Lower leg skin (tissue), 4 donors: ENCODE results near the gene RNASEH1. TPM values are rescaled to one million over a fixed set of nuclear protein-coding genes. Genes with fewer than 3 reads are reported as not detected.
A peak's percentile ranks its signal among the peaks of the same experiment; 100 is the strongest.
"Not testable (repeated sequence)": the region's sequence is repeated elsewhere in the genome, so short reads cannot be mapped to it uniquely, and the experiment has no call there.

Experiments used
- DNase-seq, 2 donors: peaks; one replicate each; pipeline ENCODE4 v3.0.0-alpha.2; 2019; ENCODE audit warnings: low spot score in 2 of 2
- H3K4me3 ChIP-seq: fragments of 200-600 bp; sonication (generic); 2 replicates; pipeline ENCODE4 v1.5.1; 2017; ENCODE audit warnings: mild to moderate bottlenecking, low read depth; ENCODE audit not compliant: poor library complexity, severe bottlenecking
- CTCF ChIP-seq, 3 donors: fragments of 450-650 bp; IDR thresholded peaks; one replicate each; pipeline ENCODE4 v1.5.1; 2016; ENCODE audit warnings: antibody characterized with exemption in 3 of 3, mild to moderate bottlenecking in 3 of 3, moderate library complexity in 2 of 3
- POLR2A ChIP-seq, 2 donors: fragments of 450-650 bp; IDR thresholded peaks; one replicate each; pipeline ENCODE4 v1.6.1; 2016 to 2017; ENCODE audit warnings: antibody characterized with exemption in 2 of 2, mild to moderate bottlenecking in 1 of 2, moderate library complexity in 1 of 2
- WGBS, 2 donors: methylation state at CpG; one replicate each; pipeline ENCODE4 v1.1.5; 2018; 5-methylcytosine and 5-hydroxymethylcytosine counted together
- intact Hi-C: fragments of 100-400 bp; cut with DNase I; formaldehyde crosslinking; loops from one replicate; pipeline ENCODE4 v1.15.0; 2023; ENCODE audit warnings: low total_unique reads
- total RNA-seq, 4 donors: library from RNA; depleted of rRNA; stranded (reverse); fragments of >200 nt; gene quantifications; one replicate each; pipeline ENCODE4 v1.1.0, GENCODE V29; 2016

RNASEH1 gene
- total RNA-seq, 4 donors from 2014 or later: 10.7 to 17.1 (median 14.4) TPM

GRCh38 chr2:3580449-3580848 lies 22.3 kb upstream of the RNASEH1 start:
- TF ChIP-seq CTCF (IDR thresholded peaks at IDR 0.05) (no peak), POLR2A (IDR thresholded peaks at IDR 0.05) (no peak)
- intact Hi-C loops: no loop called here
- H3K4me3 ChIP-seq: no peak overlapping the region
- 78 to 90% methylated on average over 5 of the region's 5 CpGs for WGBS, 2 donors
- peak in 1 of 2 donors; percentile 77 for DNase-seq

DNA sequence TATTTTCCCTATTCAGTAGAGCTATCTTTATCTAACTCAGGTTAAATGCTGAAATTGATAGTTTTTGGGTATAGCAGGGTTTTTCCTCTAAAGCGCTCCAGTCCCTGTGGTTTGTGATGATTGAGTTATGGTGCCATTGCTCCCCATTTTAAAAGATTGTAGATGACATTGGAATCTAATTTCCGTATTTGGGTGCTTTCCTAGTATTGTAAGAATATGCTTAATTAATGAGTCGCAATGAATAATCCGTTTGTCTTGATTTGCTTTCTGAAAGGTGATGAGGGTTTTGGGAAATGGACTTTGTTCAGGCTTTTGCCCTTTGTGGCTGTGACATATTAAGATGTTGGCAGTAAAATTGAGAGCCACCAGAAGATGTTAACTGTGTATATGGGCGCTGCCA lies 20.9 kb upstream of the RNASEH1 start:
- DNase-seq: no peak
- TF ChIP-seq POLR2A (IDR thresholded peaks at IDR 0.05): no peak
- H3K4me3 ChIP-seq: no peak overlapping the region
- 77 to 78% methylated on average over 5 of the region's 5 CpGs for WGBS, 2 donors
- intact Hi-C loops: no loop called here

DNA sequence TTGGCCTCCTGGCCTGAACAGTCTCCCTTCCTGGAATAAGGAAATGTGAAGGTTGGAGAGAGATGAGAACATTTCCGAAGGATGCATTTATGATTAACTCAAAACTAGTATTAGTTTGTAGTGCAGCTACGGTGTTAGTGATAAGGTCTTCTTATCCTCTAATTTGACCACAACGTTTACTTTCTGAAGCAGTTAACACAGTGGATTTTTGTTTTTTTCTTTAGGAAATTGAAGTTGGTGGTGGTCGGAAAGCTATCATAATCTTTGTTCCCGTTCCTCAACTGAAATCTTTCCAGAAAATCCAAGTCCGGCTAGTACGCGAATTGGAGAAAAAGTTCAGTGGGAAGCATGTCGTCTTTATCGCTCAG lies 18.1 kb upstream of the RNASEH1 start:
- 74 to 79% methylated on average over 10 of the region's 10 CpGs for WGBS, 2 donors
- DNase-seq, intact Hi-C loops: not testable (repeated sequence)
- H3K4me3 ChIP-seq: peak overlapping the region; percentile 98

- 1 to 3% methylated on average over 21 to 50 of the region's 54 CpGs for WGBS, 2 donors
- TF ChIP-seq POLR2A (IDR thresholded peaks at IDR 0.05) (no peak), CTCF (IDR thresholded peaks at IDR 0.05) (no peak)
- peak in 1 of 2 donors; percentile 86 for DNase-seq
- H3K4me3 ChIP-seq: peak overlapping the region; percentile 98
- intact Hi-C loops: no loop called here
These were observed 17.6 kb upstream of the RNASEH1 start for GRCh38 chr2:3575534-3576262.

- H3K4me3 ChIP-seq: no peak overlapping the region
- WGBS, 2 donors: 96% methylated on average over 11 of the region's 11 CpGs
- intact Hi-C loops: no loop called here
- peak in 1 of 2 donors; percentile 76 for DNase-seq
- TF ChIP-seq POLR2A (IDR thresholded peaks at IDR 0.05) (no peak), CTCF (IDR thresholded peaks at IDR 0.05) (no peak)
These were observed 16.0 kb upstream of the RNASEH1 start for GRCh38 chr2:3574155-3574554.

DNA sequence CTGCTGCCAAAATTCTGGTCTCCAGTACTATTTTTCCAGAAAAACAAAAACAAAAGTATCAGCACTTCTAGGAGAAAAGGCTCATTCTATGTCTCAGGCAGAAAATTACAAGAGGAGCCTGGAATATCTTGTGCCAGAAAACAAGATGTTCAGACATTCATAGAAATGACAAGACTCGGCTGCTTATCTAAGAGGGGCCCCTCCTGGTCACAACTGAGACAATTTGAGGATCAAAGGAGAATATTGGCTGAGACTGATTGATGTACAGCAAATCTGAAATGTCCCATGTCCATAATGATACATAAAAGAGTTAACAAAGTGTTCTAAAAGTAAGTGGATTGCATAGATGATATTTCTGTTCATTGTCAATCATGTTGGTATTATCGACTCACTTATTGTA lies 14.5 kb upstream of the RNASEH1 start:
- intact Hi-C loops: no loop called here
- WGBS, 2 donors: 71 to 73% methylated on average over 2 of the region's 2 CpGs
- no peak for DNase-seq
- no peak overlapping the region for H3K4me3 ChIP-seq
- no peak for TF ChIP-seq POLR2A (IDR thresholded peaks at IDR 0.05)
- no peak for TF ChIP-seq CTCF (IDR thresholded peaks at IDR 0.05)

DNA sequence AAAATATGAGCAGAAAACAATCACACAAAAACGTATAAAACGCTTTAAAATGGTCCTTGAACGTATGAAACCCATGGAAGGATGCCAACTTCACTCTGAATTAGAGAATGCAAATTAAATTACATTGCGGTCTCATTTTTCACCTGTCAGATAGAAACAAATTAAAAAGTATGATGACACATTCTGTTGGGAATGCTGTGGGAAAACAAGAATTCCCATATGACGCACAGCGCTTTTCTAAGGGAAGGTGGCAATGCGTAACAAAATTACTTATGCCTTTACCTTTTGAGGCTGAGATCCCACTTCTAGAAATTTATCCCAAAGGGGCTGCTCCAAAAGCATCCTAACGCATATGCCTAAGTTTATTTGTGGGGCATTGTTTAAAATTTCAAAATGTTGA lies 13.2 kb upstream of the RNASEH1 start:
- DNase-seq: no peak
- intact Hi-C loops: no loop called here
- WGBS, 2 donors: 66 to 76% methylated on average over 8 of the region's 8 CpGs
- TF ChIP-seq POLR2A (IDR thresholded peaks at IDR 0.05) (no peak), CTCF (IDR thresholded peaks at IDR 0.05) (no peak)
- no peak overlapping the region for H3K4me3 ChIP-seq

DNA sequence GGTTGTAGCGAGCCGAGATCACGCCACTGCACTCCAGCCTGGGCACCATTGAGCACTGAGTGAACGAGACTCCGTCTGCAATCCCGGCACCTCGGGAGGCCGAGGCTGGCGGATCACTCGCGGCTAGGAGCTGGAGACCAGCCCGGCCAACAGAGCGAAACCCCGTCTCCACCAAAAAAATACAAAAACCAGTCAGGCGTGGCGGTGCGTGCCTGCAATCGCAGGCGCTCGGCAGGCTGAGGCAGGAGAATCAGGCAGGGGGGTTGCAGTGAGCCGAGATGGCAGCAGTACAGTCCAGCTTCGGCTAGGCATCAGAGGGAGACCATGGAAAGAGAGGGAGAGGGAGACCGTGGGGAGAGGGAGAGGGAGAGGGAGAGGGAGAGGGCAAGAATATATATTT lies 11.5 kb upstream of the RNASEH1 start:
- DNase-seq, H3K4me3 ChIP-seq, intact Hi-C loops: not testable (repeated sequence)
- 91 to 97% methylated on average over 20 to 22 of the region's 23 CpGs for WGBS, 2 donors
